Neural progenitor cell (in vitro differentiated cells): Measurements from ENCODE around the gene OR10D3. TPM values are rescaled to one million over a fixed set of nuclear protein-coding genes. Genes with fewer than 3 reads are reported as not detected.

Experiments
- DNase-seq: peaks from one replicate; pipeline ENCODE4 v3.0.0-alpha.2; 2016; ENCODE audit warnings: low spot score
- H2AFZ ChIP-seq: fragments of 200-600 bp; sonication (generic); replicated peaks from 2 replicates; pipeline ENCODE4 v1.6.1; 2016; ENCODE audit warnings: antibody characterized with exemption
- H3F3A ChIP-seq: fragments of 200-600 bp; sonication (generic); 2 replicates; pipeline ENCODE4 v1.6.1; 2016; ENCODE audit warnings: antibody characterized with exemption, low read depth
- H3K27ac ChIP-seq: fragments of 200-600 bp; sonication (generic); 2 replicates; pipeline ENCODE4 v1.5.1; 2016; ENCODE audit warnings: mild to moderate bottlenecking
- H3K27me3 ChIP-seq: fragments of 200-600 bp; sonication (generic); 2 replicates; pipeline ENCODE4 v1.6.1; 2016; ENCODE audit warnings: mild to moderate bottlenecking, moderate library complexity
- H3K36me3 ChIP-seq: fragments of 200-600 bp; sonication (generic); 2 replicates; pipeline ENCODE4 v1.5.1; 2016
- H3K4me1 ChIP-seq: fragments of 200-600 bp; sonication (generic); 2 replicates; pipeline ENCODE4 v1.6.1; 2016; ENCODE audit warnings: mixed run types
- H3K4me2 ChIP-seq: fragments of 200-600 bp; sonication (generic); 2 replicates; pipeline ENCODE4 v1.6.1; 2016
- H3K4me3 ChIP-seq: fragments of 200-600 bp; sonication (generic); 2 replicates; pipeline ENCODE4 v1.5.1; 2016
- H3K79me2 ChIP-seq: fragments of 200-600 bp; sonication (generic); 2 replicates; pipeline ENCODE4 v1.6.1; 2016; ENCODE audit warnings: low read depth
- H3K9ac ChIP-seq: fragments of 200-600 bp; sonication (generic); 2 replicates; pipeline ENCODE4 v1.6.1; 2016
- H3K9me3 ChIP-seq: fragments of 200-600 bp; sonication (generic); 2 replicates; pipeline ENCODE4 v1.5.1; 2016; ENCODE audit warnings: low read depth
- H4K20me1 ChIP-seq: fragments of 200-600 bp; sonication (generic); 2 replicates; pipeline ENCODE4 v1.6.1; 2016; ENCODE audit warnings: low read depth
- H3K27ac Mint-ChIP-seq: 3 replicates; pipeline ENCODE4 v1.8.0; 2021; ENCODE audit warnings: mixed read lengths
- H3K27me3 Mint-ChIP-seq: 2 replicates; pipeline ENCODE4 v1.8.0; 2022; ENCODE audit warnings: low read depth, mild to moderate bottlenecking, inconsistent platforms, moderate library complexity, mixed read lengths; ENCODE audit not compliant: insufficient read depth
- H3K36me3 Mint-ChIP-seq: 3 replicates; pipeline ENCODE4 v1.8.0; 2021; ENCODE audit warnings: mixed read lengths
- H3K4me1 Mint-ChIP-seq: 3 replicates; pipeline ENCODE4 v1.8.0; 2021; ENCODE audit warnings: mixed read lengths
- H3K4me3 Mint-ChIP-seq: 3 replicates; pipeline ENCODE4 v1.8.0; 2021; ENCODE audit warnings: mild to moderate bottlenecking, moderate library complexity, mixed read lengths
- H3K9me3 Mint-ChIP-seq: 3 replicates; pipeline ENCODE4 v1.8.0; 2020; ENCODE audit warnings: mixed read lengths
- EZH2 ChIP-seq: fragments of 200-600 bp; sonication (generic); IDR thresholded peaks from 2 replicates; pipeline ENCODE4 v1.6.1; 2017; ENCODE audit warnings: antibody characterized with exemption, mild to moderate bottlenecking, moderate library complexity
- EZH2phosphoT487 ChIP-seq: fragments of 200-600 bp; sonication (generic); IDR thresholded peaks from 2 replicates; pipeline ENCODE4 v1.6.1; 2017; ENCODE audit warnings: antibody characterized with exemption
- total RNA-seq: library from RNA; depleted of rRNA; stranded (reverse); fragments of >200 nt; gene quantifications from 2 replicates; pipeline ENCODE4 v1.2.3, GENCODE V29; 2015; ENCODE audit warnings: low replicate concordance
- TF ChIP-seq, protein P1 (sequence below): fragments of 200-600 bp; sonication (generic); IDR thresholded peaks from 2 replicates; pipeline ENCODE4 v1.5.1; 2017; ENCODE audit warnings: antibody characterized with exemption, mild to moderate bottlenecking

The OR10D3 gene, protein sequence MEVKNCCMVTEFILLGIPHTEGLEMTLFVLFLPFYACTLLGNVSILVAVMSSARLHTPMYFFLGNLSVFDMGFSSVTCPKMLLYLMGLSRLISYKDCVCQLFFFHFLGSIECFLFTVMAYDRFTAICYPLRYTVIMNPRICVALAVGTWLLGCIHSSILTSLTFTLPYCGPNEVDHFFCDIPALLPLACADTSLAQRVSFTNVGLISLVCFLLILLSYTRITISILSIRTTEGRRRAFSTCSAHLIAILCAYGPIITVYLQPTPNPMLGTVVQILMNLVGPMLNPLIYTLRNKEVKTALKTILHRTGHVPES
- total RNA-seq = not detected in 2 replicates

DNA sequence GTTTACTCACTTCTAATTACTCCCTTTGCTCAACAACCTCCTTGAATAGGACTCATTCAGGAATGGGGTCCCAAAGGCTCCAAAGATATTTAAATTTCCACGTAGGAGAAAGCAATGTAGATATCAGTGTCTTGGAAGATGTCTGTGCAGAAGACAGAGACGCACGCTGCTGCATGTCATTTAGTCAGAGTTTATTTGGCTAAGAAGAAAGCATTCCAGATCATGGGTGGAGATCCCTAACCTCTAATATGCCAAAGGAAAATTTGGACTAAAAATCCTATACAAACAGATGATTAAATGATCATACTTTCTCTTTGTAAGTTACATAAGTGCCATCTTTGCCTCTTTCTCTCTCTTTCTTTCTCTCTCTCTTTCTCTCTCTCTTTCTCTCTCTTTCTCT is at the start of gene OR10D3:
TSS of gene OR10D3 (plus strand) at position 278 of the 400 bp plus-strand sequence. CDS start 1,925 bp downstream, outside the sequence.
- Histone ChIP-seq H4K20me1 (no peaks in the 10 kb centered on the region), H3K4me2 (no peak within 1 kb of the TSS), H3K79me2 (no peaks in the 10 kb centered on the region), H3K27ac (no peak within 1 kb of the TSS), H3K36me3 (no peaks in the 10 kb centered on the region), H2AFZ (no peak within 1 kb of the TSS), H3K27me3 (no peaks in the 10 kb centered on the region), H3K9me3 (no peaks in the 10 kb centered on the region), H3K4me1 (no peaks in the 10 kb centered on the region), H3F3A (no peaks in the 10 kb centered on the region), H3K4me3 (no peak within 1 kb of the TSS), H3K9ac (no peak within 1 kb of the TSS)
- no peaks in the 10 kb centered on the region for H3K4me1 Mint-ChIP-seq
- no peak for DNase-seq
- H3K4me3 Mint-ChIP-seq = no peak within 1 kb of the TSS
- TF ChIP-seq, protein P1, sequence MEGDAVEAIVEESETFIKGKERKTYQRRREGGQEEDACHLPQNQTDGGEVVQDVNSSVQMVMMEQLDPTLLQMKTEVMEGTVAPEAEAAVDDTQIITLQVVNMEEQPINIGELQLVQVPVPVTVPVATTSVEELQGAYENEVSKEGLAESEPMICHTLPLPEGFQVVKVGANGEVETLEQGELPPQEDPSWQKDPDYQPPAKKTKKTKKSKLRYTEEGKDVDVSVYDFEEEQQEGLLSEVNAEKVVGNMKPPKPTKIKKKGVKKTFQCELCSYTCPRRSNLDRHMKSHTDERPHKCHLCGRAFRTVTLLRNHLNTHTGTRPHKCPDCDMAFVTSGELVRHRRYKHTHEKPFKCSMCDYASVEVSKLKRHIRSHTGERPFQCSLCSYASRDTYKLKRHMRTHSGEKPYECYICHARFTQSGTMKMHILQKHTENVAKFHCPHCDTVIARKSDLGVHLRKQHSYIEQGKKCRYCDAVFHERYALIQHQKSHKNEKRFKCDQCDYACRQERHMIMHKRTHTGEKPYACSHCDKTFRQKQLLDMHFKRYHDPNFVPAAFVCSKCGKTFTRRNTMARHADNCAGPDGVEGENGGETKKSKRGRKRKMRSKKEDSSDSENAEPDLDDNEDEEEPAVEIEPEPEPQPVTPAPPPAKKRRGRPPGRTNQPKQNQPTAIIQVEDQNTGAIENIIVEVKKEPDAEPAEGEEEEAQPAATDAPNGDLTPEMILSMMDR = no peak
- no peak for TF ChIP-seq EZH2
- no peak for TF ChIP-seq EZH2phosphoT487
- no peak within 1 kb of the TSS for H3K27ac Mint-ChIP-seq
- no peaks in the 10 kb centered on the region for H3K36me3 Mint-ChIP-seq
- no peaks in the 10 kb centered on the region for H3K27me3 Mint-ChIP-seq
- H3K9me3 Mint-ChIP-seq = no peaks in the 10 kb centered on the region

DNA sequence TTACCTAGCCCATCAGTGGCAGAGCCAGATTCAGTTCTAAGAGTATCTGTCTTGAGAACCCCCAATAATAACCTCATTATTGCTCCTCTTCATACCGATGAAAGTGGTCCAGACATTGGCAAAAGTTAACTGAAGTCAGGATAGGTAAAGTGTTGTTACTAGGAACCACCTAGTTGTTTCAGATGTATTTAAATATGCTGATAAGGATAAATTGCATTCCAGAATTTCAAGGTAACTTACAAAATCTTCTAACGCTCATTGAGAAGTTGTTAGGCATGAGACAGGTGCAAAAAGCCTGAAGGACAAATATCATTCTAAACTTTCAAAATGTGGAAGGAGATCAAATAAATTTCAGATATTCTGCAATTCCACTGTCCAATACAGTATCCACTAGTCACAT is 40.1 kb upstream of the OR10D3 start:
- Mint-ChIP-seq H3K4me3 (no peak overlapping the region), H3K9me3 (peaks cover 12% of the 10 kb centered on the region), H3K4me1 (no peaks in the 10 kb centered on the region), H3K27ac (no peak overlapping the region), H3K36me3 (peaks cover 14% of the 10 kb centered on the region), H3K27me3 (no peaks in the 10 kb centered on the region)
- Histone ChIP-seq H3K4me1 (no peaks in the 10 kb centered on the region), H4K20me1 (no peaks in the 10 kb centered on the region), H3K27me3 (no peaks in the 10 kb centered on the region), H3K9me3 (no peaks in the 10 kb centered on the region), H3K27ac (no peak overlapping the region), H3F3A (no peaks in the 10 kb centered on the region), H3K4me2 (no peak overlapping the region), H3K36me3 (no peaks in the 10 kb centered on the region), H2AFZ (no peak overlapping the region), H3K79me2 (no peaks in the 10 kb centered on the region), H3K9ac (no peak overlapping the region), H3K4me3 (no peak overlapping the region)
- no peak for DNase-seq
- TF ChIP-seq, protein P1 = no peak
- no peak for TF ChIP-seq EZH2phosphoT487
- TF ChIP-seq EZH2 = no peak

DNA sequence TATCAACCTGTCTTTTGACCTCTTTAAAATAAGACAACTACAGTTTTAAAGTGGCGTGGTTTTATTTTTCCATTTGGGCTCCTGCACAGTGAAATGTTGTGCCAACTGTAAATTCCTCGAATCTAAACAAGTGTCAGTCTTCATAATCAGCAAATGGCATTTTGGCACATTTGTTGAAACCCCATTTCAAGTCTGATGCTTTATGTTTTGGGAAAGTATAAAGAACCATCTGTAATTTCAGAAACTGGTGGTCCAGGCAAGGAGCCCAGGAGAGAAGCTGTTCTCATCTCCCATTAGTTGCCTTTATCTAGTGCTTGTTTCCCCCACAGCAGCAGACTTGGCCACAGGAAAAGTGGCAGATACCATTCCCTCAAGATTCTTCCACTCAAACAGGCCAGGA is 35.2 kb upstream of the OR10D3 start:
- no peaks in the 10 kb centered on the region for H3K79me2 ChIP-seq
- TF ChIP-seq EZH2 (no peak), EZH2phosphoT487 (no peak)
- TF ChIP-seq, protein P1 = no peak
- H3K9me3 ChIP-seq = no peaks in the 10 kb centered on the region
- H3K27ac ChIP-seq = no peak overlapping the region
- H3K27me3 ChIP-seq = no peaks in the 10 kb centered on the region
- Mint-ChIP-seq H3K4me3 (no peak overlapping the region), H3K36me3 (no peaks in the 10 kb centered on the region), H3K9me3 (no peaks in the 10 kb centered on the region), H3K27me3 (no peaks in the 10 kb centered on the region), H3K27ac (no peak overlapping the region), H3K4me1 (no peaks in the 10 kb centered on the region)
- no peaks in the 10 kb centered on the region for H3F3A ChIP-seq
- no peaks in the 10 kb centered on the region for H3K36me3 ChIP-seq
- H4K20me1 ChIP-seq = no peaks in the 10 kb centered on the region
- no peak for DNase-seq
- H2AFZ ChIP-seq = no peak overlapping the region
- no peak overlapping the region for H3K9ac ChIP-seq
- H3K4me1 ChIP-seq = no peaks in the 10 kb centered on the region
- H3K4me2 ChIP-seq = no peak overlapping the region
- H3K4me3 ChIP-seq = no peak overlapping the region
